ENCODE results near the gene ACADM.

- TF ChIP-seq POLR2A (IDR thresholded peaks at IDR 0.05): no peak
- TF ChIP-seq CTCF (IDR thresholded peaks at IDR 0.05): no peak
These were observed 47.5 kb downstream of the ACADM start for GRCh38 chr1:75771978-75772377.

All from right lobe of liver (tissue), 4 donors.